GM12878 (cell line): ENCODE results near the gene PAK2. TPM values are rescaled to one million over a fixed set of nuclear protein-coding genes. Genes with fewer than 3 reads are reported as not detected.

Experiments used
- ATAC-seq: fragments of 200-7000 bp; cut with Tn5 transposase; 3 replicates; pipeline ENCODE4 v1.9.1; 2020; ENCODE audit warnings: mild to moderate bottlenecking, moderate library complexity
- BruUV-seq: library from RNA; stranded (reverse); fragments of 400-500 nt; replicated peaks from 2 replicates; lab custom pipeline; 2021; lab: Mats Ljungman, UMichigan
- CTCF ChIA-PET: fragments of 300-600 bp; sonication (Branson Sonifier 250); formaldehyde crosslinking; extraction: SDS; loops from one replicate; lab custom pipeline; 2021; ENCODE audit warnings: inconsistent platforms; lab: Yijun Ruan, JAX
- POLR2A ChIA-PET: fragments of 350-600 bp; formaldehyde crosslinking; extraction: SDS; loops from one replicate; lab custom pipeline; 2021; ENCODE audit warnings: inconsistent platforms; lab: Charles Lee
- RAD21 ChIA-PET: fragments of 300-600 bp; sonication (Branson Sonifier 250); formaldehyde crosslinking; loops from one replicate; lab custom pipeline; 2023; ENCODE audit warnings: antibody characterized with exemption; ENCODE audit not compliant: unreplicated experiment; lab: Charles Lee
- SMC1A ChIA-PET: fragments of 300-600 bp; sonication (Branson Sonifier 250); formaldehyde crosslinking; loops from one replicate; lab custom pipeline; 2023; ENCODE audit not compliant: unreplicated experiment, uncharacterized antibody; lab: Charles Lee
- DNase-seq: peaks from one replicate; pipeline ENCODE4 v3.0.0-alpha.2; 2011; ENCODE audit warnings: low read depth, low spot score
- FAIRE-seq: peaks from 3 replicates; lab custom pipeline; 2011; peaks lifted over from hg19 to GRCh38; lab: Jason Lieb, UNC
- H2AFZ ChIP-seq: 2 replicates; pipeline ENCODE4 v1.6.0; 2011; ENCODE audit warnings: low read depth, low read length, control low read depth; ENCODE audit not compliant: control insufficient read depth
- H3K27ac ChIP-seq: 2 replicates; pipeline ENCODE4 v1.5.1; 2011; ENCODE audit warnings: control low read depth; ENCODE audit not compliant: control insufficient read depth, insufficient read depth
- H3K27me3 ChIP-seq, 2 experiments: replicated peaks in 1 of 2; 2 replicates each; pipeline versions ENCODE4 v1.6.0 to v1.6.1; 2011; ENCODE audit warnings: low read length in 1 of 2; ENCODE audit not compliant: control insufficient read depth in 2 of 2, insufficient read depth in 2 of 2
- H3K36me3 ChIP-seq, 2 experiments: 2 replicates each; pipeline ENCODE4 v1.5.1; 2011; ENCODE audit warnings: low read length in 1 of 2; ENCODE audit not compliant: control insufficient read depth in 2 of 2, insufficient read depth in 2 of 2
- H3K4me1 ChIP-seq: 2 replicates; pipeline ENCODE4 v1.6.1; 2011; ENCODE audit warnings: mild to moderate bottlenecking, low read length, moderate library complexity, mixed read lengths; ENCODE audit not compliant: control insufficient read depth, insufficient read depth
- H3K4me2 ChIP-seq: 2 replicates; pipeline ENCODE4 v1.6.0; 2011; ENCODE audit warnings: control low read depth; ENCODE audit not compliant: control insufficient read depth, insufficient read depth
- H3K4me3 ChIP-seq: fragments of 200-600 bp; sonication (generic); 2 replicates; pipeline ENCODE4 v1.5.1; 2016
- H3K79me2 ChIP-seq: 2 replicates; pipeline ENCODE4 v1.6.0; 2011; ENCODE audit warnings: low read length; ENCODE audit not compliant: control insufficient read depth, insufficient read depth
- H3K9ac ChIP-seq: 2 replicates; pipeline ENCODE4 v1.8.0; 2011; ENCODE audit warnings: low read length, control low read depth, mixed read lengths; ENCODE audit not compliant: control insufficient read depth, insufficient read depth
- H3K9me3 ChIP-seq: replicated peaks from 3 replicates; pipeline ENCODE4 v1.5.1; 2011; ENCODE audit warnings: mild to moderate bottlenecking, low read length; ENCODE audit not compliant: control insufficient read depth, insufficient read depth
- H4K20me1 ChIP-seq: 2 replicates; pipeline ENCODE4 v1.6.0; 2011; ENCODE audit not compliant: control insufficient read depth, insufficient read depth
- CBX5 ChIP-seq: sonication (generic); IDR thresholded peaks from 2 replicates; pipeline ENCODE4 v1.6.1; 2016; ENCODE audit warnings: low read depth, moderate library complexity, mild to moderate bottlenecking, inconsistent platforms
- FOXM1 ChIP-seq: IDR thresholded peaks from 2 replicates; pipeline ENCODE4 v1.6.1; 2012; ENCODE audit warnings: low read depth, mild to moderate bottlenecking, inconsistent platforms, low read length, moderate library complexity
- GABPA ChIP-seq: IDR thresholded peaks from 2 replicates; pipeline ENCODE4 v1.6.1; 2014; ENCODE audit warnings: antibody characterized with exemption, low read depth, mild to moderate bottlenecking, inconsistent platforms
- KAT2A ChIP-seq: conservative IDR thresholded peaks from 2 replicates; pipeline ENCODE4 v1.6.1; 2011; ENCODE audit warnings: low read depth, low read length; ENCODE audit not compliant: control insufficient read depth
- KLF5 ChIP-seq: fragments of 450-650 bp; IDR thresholded peaks from 2 replicates; pipeline ENCODE4 v1.6.1; 2014; ENCODE audit warnings: mild to moderate bottlenecking; ENCODE audit not compliant: partially characterized antibody
- MTA3 ChIP-seq: IDR thresholded peaks from 2 replicates; pipeline ENCODE4 v1.6.1; 2012; ENCODE audit warnings: low read length, inconsistent platforms, borderline replicate concordance
- NFYA ChIP-seq: IDR thresholded peaks from 2 replicates; pipeline ENCODE4 v1.6.1; 2011; ENCODE audit warnings: low read depth, mild to moderate bottlenecking, low read length, improper control_type of control experiment, borderline replicate concordance
- NR2C2 ChIP-seq: IDR thresholded peaks from 2 replicates; pipeline ENCODE4 v1.6.1; 2011; ENCODE audit warnings: borderline replicate concordance, low read depth; ENCODE audit not compliant: control insufficient read depth, insufficient read length
- SIN3A ChIP-seq: IDR thresholded peaks from 2 replicates; pipeline ENCODE4 v1.6.1; 2012; ENCODE audit warnings: low read depth, low read length, improper control_type of control experiment
- SRF ChIP-seq, 2 experiments: IDR thresholded peaks; 2 replicates each; pipeline ENCODE4 v1.6.1; 2011; ENCODE audit warnings: low read depth in 2 of 2, low read length in 2 of 2, mild to moderate bottlenecking in 1 of 2, moderate library complexity in 1 of 2
- WGBS: methylation state at CpG from one replicate; pipeline ENCODE4 v1.1.6; 2016; ENCODE audit warnings: low lambda C conversion rate; ENCODE audit not compliant: insufficient replicate concordance, insufficient coverage; ENCODE audit errors: missing lambda C conversion rate; 5-methylcytosine and 5-hydroxymethylcytosine counted together
- in situ Hi-C: fragments of 300-500 bp; cut with MboI; formaldehyde crosslinking; loops from 9 replicates; pipeline ENCODE4 v1.14.3; 2018; ENCODE audit warnings: mixed read lengths
- intact Hi-C: fragments of 100-400 bp; cut with micrococcal nuclease; formaldehyde crosslinking; loops from one replicate; pipeline ENCODE4 v1.14.2; 2022; ENCODE audit not compliant: unreplicated experiment
- polyA plus RNA-seq, 11 experiments: library from polyadenylated mRNA; depleted of rRNA in 4 of 11; unstranded in 6 of 11; stranded (reverse) in 5 of 11; fragments of >200 nt; fragmentation: Nextera tagmentation in 4 of 11; fragmentation: Illumina TruSeq in 1 of 11; extraction: Ambion mirVana in 4 of 11; extraction: Trizol in 1 of 11; gene quantifications; 1 replicate in 1 of 11; 2 replicates in 10 of 11; pipeline versions ENCODE4 v1.2.1 to v1.2.3, GENCODE V29; 2011 to 2016; ENCODE audit warnings: inconsistent platforms in 2 of 11, missing spikeins in 2 of 11, low read depth in 1 of 11
- total RNA-seq, 4 experiments: library from RNA; depleted of rRNA in 3 of 4; stranded (reverse); fragments of >200 nt in 3 of 4; fragmentation: Illumina TruSeq in 1 of 4; extraction: Trizol in 1 of 4; gene quantifications; 2 replicates each; pipeline versions ENCODE4 v1.2.1 to v1.2.3, GENCODE V29; 2013 to 2021
- TF ChIP-seq, protein P1 (sequence below): fragments of 450-650 bp; IDR thresholded peaks from 2 replicates; pipeline ENCODE4 v1.6.1; 2018; ENCODE audit warnings: borderline replicate concordance, mild to moderate bottlenecking; ENCODE audit not compliant: partially characterized antibody
- TF ChIP-seq, protein P2 (sequence below): fragments of 450-650 bp; IDR thresholded peaks from 2 replicates; pipeline ENCODE4 v1.6.1; 2017; ENCODE audit warnings: low read depth, mild to moderate bottlenecking, moderate library complexity
- TF ChIP-seq, protein P3 (sequence below): IDR thresholded peaks from 2 replicates; pipeline ENCODE4 v1.6.1; 2011; ENCODE audit warnings: borderline replicate concordance, low read depth, mild to moderate bottlenecking, moderate library complexity, low read length; ENCODE audit not compliant: insufficient read depth, poor library complexity, severe bottlenecking

Gene PAK2
- total and polyA plus RNA-seq, 10 of the 15 experiments (the other 5 are each of a cell fraction or from before 2014, with no cell fraction given), result 9.0 to 59.1 (median 27.0) TPM

DNA sequence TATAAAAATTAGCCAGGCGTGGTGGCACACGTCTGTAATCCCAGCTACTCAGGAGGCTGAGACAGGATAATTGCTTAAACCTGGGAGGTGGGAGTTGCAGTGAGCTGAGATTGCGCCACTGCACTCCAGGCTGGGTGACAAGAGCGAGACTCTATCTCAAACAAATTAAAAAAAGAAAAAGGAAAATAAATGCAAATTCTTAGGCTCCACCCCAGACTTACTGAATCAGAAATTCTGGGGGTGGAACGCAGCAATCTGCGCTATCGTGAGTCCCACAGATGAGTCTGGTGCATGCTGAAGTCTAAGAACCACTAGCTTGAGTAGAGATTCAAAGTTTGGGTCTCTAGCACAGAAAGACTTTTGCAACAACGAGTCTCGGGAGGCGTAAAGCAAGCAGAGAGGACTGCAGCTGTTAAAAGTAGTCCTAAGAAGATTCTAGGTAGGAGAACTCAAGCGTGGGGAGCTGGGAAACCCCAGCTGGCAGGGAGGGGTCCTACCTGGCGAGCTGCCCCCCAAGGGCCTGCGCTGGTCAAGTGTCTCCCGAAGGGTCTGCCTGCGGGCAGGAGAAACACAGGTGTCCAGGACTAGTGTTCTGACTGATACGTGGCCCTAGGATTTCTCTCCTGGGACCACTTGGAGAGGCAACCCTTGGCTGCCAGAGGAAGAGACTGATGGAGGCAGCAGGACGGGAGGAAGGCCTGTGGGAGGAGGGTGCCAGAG, 49.6 kb upstream of the PAK2 start (continued):
- no peak for TF ChIP-seq GABPA
- TF ChIP-seq, protein P1, sequence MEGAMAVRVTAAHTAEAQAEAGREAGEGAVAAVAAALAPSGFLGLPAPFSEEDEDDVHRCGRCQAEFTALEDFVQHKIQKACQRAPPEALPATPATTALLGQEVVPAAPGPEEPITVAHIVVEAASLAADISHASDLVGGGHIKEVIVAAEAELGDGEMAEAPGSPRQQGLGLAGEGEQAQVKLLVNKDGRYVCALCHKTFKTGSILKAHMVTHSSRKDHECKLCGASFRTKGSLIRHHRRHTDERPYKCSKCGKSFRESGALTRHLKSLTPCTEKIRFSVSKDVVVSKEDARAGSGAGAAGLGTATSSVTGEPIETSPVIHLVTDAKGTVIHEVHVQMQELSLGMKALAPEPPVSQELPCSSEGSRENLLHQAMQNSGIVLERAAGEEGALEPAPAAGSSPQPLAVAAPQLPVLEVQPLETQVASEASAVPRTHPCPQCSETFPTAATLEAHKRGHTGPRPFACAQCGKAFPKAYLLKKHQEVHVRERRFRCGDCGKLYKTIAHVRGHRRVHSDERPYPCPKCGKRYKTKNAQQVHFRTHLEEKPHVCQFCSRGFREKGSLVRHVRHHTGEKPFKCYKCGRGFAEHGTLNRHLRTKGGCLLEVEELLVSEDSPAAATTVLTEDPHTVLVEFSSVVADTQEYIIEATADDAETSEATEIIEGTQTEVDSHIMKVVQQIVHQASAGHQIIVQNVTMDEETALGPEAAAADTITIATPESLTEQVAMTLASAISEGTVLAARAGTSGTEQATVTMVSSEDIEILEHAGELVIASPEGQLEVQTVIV, result no peak
- TF ChIP-seq NR2C2, result no peak
- no peak for TF ChIP-seq SIN3A

DNA sequence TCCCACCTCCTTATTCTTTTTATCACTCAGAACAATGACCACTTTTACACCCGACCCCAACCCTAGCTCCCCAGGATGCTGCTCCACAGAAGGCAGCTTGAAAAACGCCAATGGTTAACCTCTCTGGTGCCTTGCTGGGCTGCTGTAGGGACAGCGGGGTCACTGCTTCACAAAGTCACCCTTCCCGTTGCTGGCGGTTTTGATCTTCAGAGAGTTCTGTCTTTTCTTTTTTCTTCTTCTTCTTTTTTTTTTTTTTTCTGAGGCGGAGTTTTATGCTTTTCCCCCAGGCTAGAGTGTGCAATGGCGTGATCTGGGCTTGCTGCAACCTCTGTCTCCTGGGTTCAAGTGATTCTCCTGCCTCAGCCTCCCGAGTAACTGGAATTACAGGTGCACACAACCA, 48.3 kb upstream of the PAK2 start:
- in situ Hi-C loops (no loop called here), intact Hi-C loops (no loop called here)
- Histone ChIP-seq H3K79me2 (no peaks in the 10 kb centered on the region), H3K27me3 (no peaks in the 10 kb centered on the region), H3K27ac (no peak overlapping the region), H3K4me3 (no peak overlapping the region), H3K9ac (no peak overlapping the region), H3K36me3 (no peaks in the 10 kb centered on the region), H3K4me1 (no peaks in the 10 kb centered on the region)
- CTCF ChIA-PET, result interaction anchor here (0.6 to 3.0 kb wide), 2 partner anchors 51 to 82 kb away, joined by 3 to 11 read pairs; no protein-coding TSS in a partner anchor
- FAIRE-seq (no peak), ATAC-seq (no peak), DNase-seq (no peak)
- 55% methylated on average over 6 of the region's 8 CpGs for WGBS
- RAD21 ChIA-PET, result interaction anchor here (1.3 kb wide), 1 partner anchor 82 kb away, joined by 3 read pairs; no protein-coding TSS in a partner anchor
- SMC1A ChIA-PET, result interaction anchor here (1.0 to 2.3 kb wide), 4 partner anchors 17 to 82 kb away, joined by 3 to 7 read pairs (median 3); no protein-coding TSS in a partner anchor
- no TSS peak for BruUV-seq
- no peak for TF ChIP-seq KAT2A
- no peak for TF ChIP-seq CBX5
- TF ChIP-seq MTA3, result no peak
- TF ChIP-seq FOXM1, result no peak
- TF ChIP-seq KLF5, result no peak
- no peak for TF ChIP-seq GABPA
- TF ChIP-seq, protein P2, sequence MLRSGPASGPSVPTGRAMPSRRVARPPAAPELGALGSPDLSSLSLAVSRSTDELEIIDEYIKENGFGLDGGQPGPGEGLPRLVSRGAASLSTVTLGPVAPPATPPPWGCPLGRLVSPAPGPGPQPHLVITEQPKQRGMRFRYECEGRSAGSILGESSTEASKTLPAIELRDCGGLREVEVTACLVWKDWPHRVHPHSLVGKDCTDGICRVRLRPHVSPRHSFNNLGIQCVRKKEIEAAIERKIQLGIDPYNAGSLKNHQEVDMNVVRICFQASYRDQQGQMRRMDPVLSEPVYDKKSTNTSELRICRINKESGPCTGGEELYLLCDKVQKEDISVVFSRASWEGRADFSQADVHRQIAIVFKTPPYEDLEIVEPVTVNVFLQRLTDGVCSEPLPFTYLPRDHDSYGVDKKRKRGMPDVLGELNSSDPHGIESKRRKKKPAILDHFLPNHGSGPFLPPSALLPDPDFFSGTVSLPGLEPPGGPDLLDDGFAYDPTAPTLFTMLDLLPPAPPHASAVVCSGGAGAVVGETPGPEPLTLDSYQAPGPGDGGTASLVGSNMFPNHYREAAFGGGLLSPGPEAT, result no peak
- no peak for TF ChIP-seq NFYA
- TF ChIP-seq, protein P3, sequence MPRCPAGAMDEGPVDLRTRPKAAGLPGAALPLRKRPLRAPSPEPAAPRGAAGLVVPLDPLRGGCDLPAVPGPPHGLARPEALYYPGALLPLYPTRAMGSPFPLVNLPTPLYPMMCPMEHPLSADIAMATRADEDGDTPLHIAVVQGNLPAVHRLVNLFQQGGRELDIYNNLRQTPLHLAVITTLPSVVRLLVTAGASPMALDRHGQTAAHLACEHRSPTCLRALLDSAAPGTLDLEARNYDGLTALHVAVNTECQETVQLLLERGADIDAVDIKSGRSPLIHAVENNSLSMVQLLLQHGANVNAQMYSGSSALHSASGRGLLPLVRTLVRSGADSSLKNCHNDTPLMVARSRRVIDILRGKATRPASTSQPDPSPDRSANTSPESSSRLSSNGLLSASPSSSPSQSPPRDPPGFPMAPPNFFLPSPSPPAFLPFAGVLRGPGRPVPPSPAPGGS, result no peak
- no peak for TF ChIP-seq SRF (IDR thresholded peaks at IDR 0.05; ENCODE audit: low read depth in 2 of 2, low read length in 2 of 2)
- TF ChIP-seq, all 136 proteins: peak for 0
- H3K4me2 ChIP-seq, result no peak overlapping the region
- no peak overlapping the region for H2AFZ ChIP-seq
- POLR2A ChIA-PET, result interaction anchor here (0.7 kb wide), 1 partner anchor 138 kb away, joined by 3 read pairs; no protein-coding TSS in a partner anchor
- H4K20me1 ChIP-seq, result no peaks in the 10 kb centered on the region
- H3K9me3 ChIP-seq, result no peaks in the 10 kb centered on the region
